ENCODE data around the gene SIK2.
"Not testable (repeated sequence)": the region's sequence is repeated elsewhere in the genome, so short reads cannot be mapped to it uniquely, and the experiment has no call there.

SIK2 gene

GRCh38 chr11:111658493-111658892 is 56.2 kb downstream of the SIK2 start:
- DNase-seq (ENCODE audit: low read depth in 2 of 2): not testable (repeated sequence)

- DNase-seq (ENCODE audit: low read depth in 2 of 2): no peak
Measured at GRCh38 chr11:111659201-111660115, 57.2 kb downstream of the SIK2 start.

GRCh38 chr11:111660822-111661221 is 58.6 kb downstream of the SIK2 start:
- DNase-seq (ENCODE audit: low read depth in 2 of 2): no peak

GRCh38 chr11:111663820-111664219 is 61.6 kb downstream of the SIK2 start:
- DNase-seq (ENCODE audit: low read depth in 2 of 2): no peak

GRCh38 chr11:111665777-111666176 is 63.5 kb downstream of the SIK2 start:
- no peak for DNase-seq (ENCODE audit: low read depth in 2 of 2)

GRCh38 chr11:111668980-111669379 is 66.7 kb downstream of the SIK2 start:
- DNase-seq (ENCODE audit: low read depth in 2 of 2): no peak

- DNase-seq (ENCODE audit: low read depth in 2 of 2): no peak
Measured at GRCh38 chr11:111671383-111671782, 69.1 kb downstream of the SIK2 start.

GRCh38 chr11:111672949-111673348 is 70.7 kb downstream of the SIK2 start:
- no peak for DNase-seq (ENCODE audit: low read depth in 2 of 2)

- DNase-seq (ENCODE audit: low read depth in 2 of 2): no peak
Measured at GRCh38 chr11:111674941-111675340, 72.7 kb downstream of the SIK2 start.

- DNase-seq (ENCODE audit: low read depth in 2 of 2): no peak
Measured at GRCh38 chr11:111675891-111676290, 73.6 kb downstream of the SIK2 start.

GRCh38 chr11:111676878-111677585 is 74.8 kb downstream of the SIK2 start:
- no peak for DNase-seq (ENCODE audit: low read depth in 2 of 2)

- no peak for DNase-seq (ENCODE audit: low read depth in 2 of 2)
Measured at GRCh38 chr11:111680486-111681175, 78.4 kb downstream of the SIK2 start.

GRCh38 chr11:111683806-111684205 is 81.6 kb downstream of the SIK2 start:
- no peak for DNase-seq (ENCODE audit: low read depth in 2 of 2)

- DNase-seq (ENCODE audit: low read depth in 2 of 2): no peak
Measured at GRCh38 chr11:111684251-111684650, 82.0 kb downstream of the SIK2 start.

GRCh38 chr11:111688013-111688412 is 85.8 kb downstream of the SIK2 start:
- DNase-seq (ENCODE audit: low read depth in 2 of 2): no peak

- no peak for DNase-seq (ENCODE audit: low read depth in 2 of 2)
Measured at GRCh38 chr11:111691176-111691575, 88.9 kb downstream of the SIK2 start.

- DNase-seq (ENCODE audit: low read depth in 2 of 2): no peak
Measured at GRCh38 chr11:111691741-111692140, 89.5 kb downstream of the SIK2 start.

- DNase-seq (ENCODE audit: low read depth in 2 of 2): no peak
Measured at GRCh38 chr11:111693224-111693937, 91.1 kb downstream of the SIK2 start.

GRCh38 chr11:111694851-111695250 is 92.6 kb downstream of the SIK2 start:
- no peak for DNase-seq (ENCODE audit: low read depth in 2 of 2)

GRCh38 chr11:111696556-111696955 is 94.3 kb downstream of the SIK2 start:
- DNase-seq (ENCODE audit: low read depth in 2 of 2): no peak

GRCh38 chr11:111697933-111698371 is 95.7 kb downstream of the SIK2 start:
- DNase-seq (ENCODE audit: low read depth in 2 of 2): no peak
